ENCODE data around the gene GUK1.

Gene GUK1

GRCh38 chr1:228110556-228110955 lies 29.5 kb upstream of the GUK1 start:
- no peak for TF ChIP-seq CREB1 (IDR thresholded peaks at IDR 0.05; ENCODE audit: low read depth)
- TF ChIP-seq MAX (IDR thresholded peaks at IDR 0.05), result no peak
- TF ChIP-seq CEBPB (IDR thresholded peaks at IDR 0.05), result no peak

- TF ChIP-seq YY1 (IDR thresholded peaks at IDR 0.05; ENCODE audit: low read depth) (no peak), MAX (IDR thresholded peaks at IDR 0.05) (no peak), TEAD4 (IDR thresholded peaks at IDR 0.05) (no peak), ZBTB7A (IDR thresholded peaks at IDR 0.05; ENCODE audit: low read depth) (no peak), CEBPB (IDR thresholded peaks at IDR 0.05) (no peak), EP300 (IDR thresholded peaks at IDR 0.05; ENCODE audit: borderline replicate concordance) (no peak), FOXM1 (IDR thresholded peaks at IDR 0.05; ENCODE audit: borderline replicate concordance, low read depth) (no peak), TAF1 (IDR thresholded peaks at IDR 0.05; ENCODE audit: low read depth) (no peak), REST (IDR thresholded peaks at IDR 0.05; ENCODE audit: low read depth) (no peak), USF1 (IDR thresholded peaks at IDR 0.05) (no peak), CREB1 (IDR thresholded peaks at IDR 0.05; ENCODE audit: low read depth) (no peak), RAD21 (IDR thresholded peaks at IDR 0.05; ENCODE audit: low read depth) (no peak), TCF12 (IDR thresholded peaks at IDR 0.05; ENCODE audit: low read depth) (no peak), EGR1 (IDR thresholded peaks at IDR 0.05) (no peak), NFIC (IDR thresholded peaks at IDR 0.05) (no peak)
Observed at GRCh38 chr1:228112167-228112566, 27.9 kb upstream of the GUK1 start.

- no peak for TF ChIP-seq FOXM1 (IDR thresholded peaks at IDR 0.05; ENCODE audit: borderline replicate concordance, low read depth)
- TF ChIP-seq EGR1 (IDR thresholded peaks at IDR 0.05), result no peak
- no peak for TF ChIP-seq RAD21 (IDR thresholded peaks at IDR 0.05; ENCODE audit: low read depth)
- TF ChIP-seq TAF1 (IDR thresholded peaks at IDR 0.05; ENCODE audit: low read depth), result no peak
- TF ChIP-seq EP300 (IDR thresholded peaks at IDR 0.05; ENCODE audit: borderline replicate concordance), result no peak
- TF ChIP-seq YY1 (IDR thresholded peaks at IDR 0.05; ENCODE audit: low read depth), result no peak
- no peak for TF ChIP-seq MAX (IDR thresholded peaks at IDR 0.05)
- TF ChIP-seq TCF12 (IDR thresholded peaks at IDR 0.05; ENCODE audit: low read depth), result no peak
- TF ChIP-seq NFIC (IDR thresholded peaks at IDR 0.05), result no peak
- TF ChIP-seq TEAD4 (IDR thresholded peaks at IDR 0.05), result no peak
- TF ChIP-seq ZBTB7A (IDR thresholded peaks at IDR 0.05; ENCODE audit: low read depth), result no peak
- TF ChIP-seq REST (IDR thresholded peaks at IDR 0.05; ENCODE audit: low read depth), result no peak
- TF ChIP-seq USF1 (IDR thresholded peaks at IDR 0.05), result no peak
- TF ChIP-seq CREB1 (IDR thresholded peaks at IDR 0.05; ENCODE audit: low read depth), result no peak
- no peak for TF ChIP-seq CEBPB (IDR thresholded peaks at IDR 0.05)
Observed at GRCh38 chr1:228112617-228113016, 27.5 kb upstream of the GUK1 start.

- no peak for TF ChIP-seq TAF1 (IDR thresholded peaks at IDR 0.05; ENCODE audit: low read depth)
- TF ChIP-seq REST (IDR thresholded peaks at IDR 0.05; ENCODE audit: low read depth), result no peak
- no peak for TF ChIP-seq MAX (IDR thresholded peaks at IDR 0.05)
- no peak for TF ChIP-seq CEBPB (IDR thresholded peaks at IDR 0.05)
- TF ChIP-seq NFIC (IDR thresholded peaks at IDR 0.05), result no peak
- TF ChIP-seq TCF12 (IDR thresholded peaks at IDR 0.05; ENCODE audit: low read depth), result no peak
- TF ChIP-seq YY1 (IDR thresholded peaks at IDR 0.05; ENCODE audit: low read depth), result no peak
- no peak for TF ChIP-seq EP300 (IDR thresholded peaks at IDR 0.05; ENCODE audit: borderline replicate concordance)
- no peak for TF ChIP-seq TEAD4 (IDR thresholded peaks at IDR 0.05)
- TF ChIP-seq RAD21 (IDR thresholded peaks at IDR 0.05; ENCODE audit: low read depth), result no peak
- TF ChIP-seq CREB1 (IDR thresholded peaks at IDR 0.05; ENCODE audit: low read depth), result no peak
- TF ChIP-seq USF1 (IDR thresholded peaks at IDR 0.05), result no peak
- TF ChIP-seq EGR1 (IDR thresholded peaks at IDR 0.05), result no peak
- TF ChIP-seq ZBTB7A (IDR thresholded peaks at IDR 0.05; ENCODE audit: low read depth), result no peak
Observed at GRCh38 chr1:228114827-228115226, 25.3 kb upstream of the GUK1 start.
